ENCODE measurements around the gene THSD4. TPM values are rescaled to one million over a fixed set of nuclear protein-coding genes. Genes with fewer than 3 reads are reported as not detected.

THSD4 gene
- total RNA-seq, 1 experiment from 2014 or later = 29.0 TPM

DNA sequence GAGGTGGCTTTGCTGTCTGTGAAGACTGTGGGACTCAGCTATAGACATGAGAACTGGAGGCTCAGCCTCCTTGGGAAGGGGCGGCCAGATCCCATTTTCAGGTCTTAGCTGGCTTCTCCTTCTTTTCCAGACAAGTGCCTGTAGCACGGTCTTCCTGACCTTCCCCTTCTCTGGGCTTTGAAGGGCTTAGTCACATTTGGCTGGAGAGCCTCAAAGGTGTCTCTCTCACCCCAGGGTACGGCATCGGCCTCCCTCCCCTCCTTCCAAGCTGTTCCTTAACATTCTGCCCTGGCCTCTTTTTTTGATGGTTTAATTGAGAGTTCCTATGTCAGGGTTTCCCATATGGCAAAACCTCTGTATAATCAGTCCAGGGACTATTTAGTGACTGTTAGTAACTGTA is 242.7 kb downstream of the THSD4 start:
- TF ChIP-seq EZH2phosphoT487 (IDR thresholded peaks at IDR 0.05; ENCODE audit: borderline replicate concordance, low read length) (no peak), EZH2 (IDR thresholded peaks at IDR 0.05; ENCODE audit: low read length, unreplicated experiment) (no peak), CTCF (conservative IDR thresholded peaks at IDR 0.05; ENCODE audit: low read depth, low read length) (no peak)
- Histone ChIP-seq H3K36me3 (ENCODE audit: low read depth, low read length) (peaks cover 14% of the 10 kb centered on the region; the same call in 1 of the 2 replicates), H4K20me1 (ENCODE audit: low read length) (no peaks in the 10 kb centered on the region), H3F3A (ENCODE audit: low read length, unreplicated experiment) (no peaks in the 10 kb centered on the region), H3K4me2 (ENCODE audit: low read length) (no peak overlapping the region), H2AFZ (ENCODE audit: low read length) (no peak overlapping the region), H3K4me3 (ENCODE audit: low read length) (no peak overlapping the region), H3K27ac (ENCODE audit: low read length) (no peak overlapping the region), H3K27me3 (ENCODE audit: low read length) (no peaks in the 10 kb centered on the region), H3K4me1 (ENCODE audit: insufficient read depth, low read length) (no peaks in the 10 kb centered on the region), H3K79me2 (ENCODE audit: low read length) (no peaks in the 10 kb centered on the region), H3K9me3 (ENCODE audit: low read length) (no peaks in the 10 kb centered on the region), H3K9me2 (replicated peaks; ENCODE audit: low read length) (no peaks in the 10 kb centered on the region), H3K9ac (ENCODE audit: low read length) (no peak overlapping the region)
- intact Hi-C loops (cut with micrococcal nuclease) = no loop called here
- no TSS peak for BruUV-seq (replicated peaks)
- POLR2A ChIA-PET (ENCODE audit: unreplicated experiment) = no interaction called here
- CTCF ChIA-PET = no interaction called here
- ATAC-seq = no peak
- DNase-seq = no peak

DNA sequence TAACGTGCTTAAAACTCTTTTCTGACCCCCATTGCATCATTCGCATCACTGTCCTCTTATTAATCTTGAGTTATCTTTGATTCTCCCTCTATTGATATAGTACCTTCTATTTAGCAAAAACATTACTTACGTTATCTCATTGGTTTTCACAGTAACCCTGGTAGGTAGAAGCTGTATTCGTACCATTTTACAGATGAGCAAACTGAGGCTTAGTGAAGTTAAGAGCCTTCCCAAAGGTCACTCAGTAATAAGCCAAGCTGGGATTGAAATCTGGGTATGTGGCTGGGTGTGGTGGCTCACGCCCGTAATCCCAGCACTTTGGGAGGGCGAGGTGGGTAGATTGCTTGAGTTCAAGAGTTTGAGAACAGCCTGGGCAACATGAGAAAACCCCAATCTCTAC is 244.0 kb downstream of the THSD4 start:
- ChIA-PET CTCF (no interaction called here), POLR2A (ENCODE audit: unreplicated experiment) (no interaction called here)
- no peak for ATAC-seq
- H3K4me1 ChIP-seq (ENCODE audit: insufficient read depth, low read length) = no peaks in the 10 kb centered on the region
- no peaks in the 10 kb centered on the region for H3F3A ChIP-seq (ENCODE audit: low read length, unreplicated experiment)
- DNase-seq = no peak
- H3K9me3 ChIP-seq (ENCODE audit: low read length) = no peaks in the 10 kb centered on the region
- H4K20me1 ChIP-seq (ENCODE audit: low read length) = no peaks in the 10 kb centered on the region
- no peak overlapping the region for H2AFZ ChIP-seq (ENCODE audit: low read length)
- no TSS peak for BruUV-seq (replicated peaks)
- intact Hi-C loops (cut with micrococcal nuclease) = no loop called here
- no peaks in the 10 kb centered on the region for H3K27me3 ChIP-seq (ENCODE audit: low read length)
- peaks cover 14% of the 10 kb centered on the region; the same call in 1 of the 2 replicates for H3K36me3 ChIP-seq (ENCODE audit: low read depth, low read length)
- H3K27ac ChIP-seq (ENCODE audit: low read length) = no peak overlapping the region
- TF ChIP-seq EZH2phosphoT487 (IDR thresholded peaks at IDR 0.05; ENCODE audit: borderline replicate concordance, low read length) (no peak), CTCF (conservative IDR thresholded peaks at IDR 0.05; ENCODE audit: low read depth, low read length) (no peak), EZH2 (IDR thresholded peaks at IDR 0.05; ENCODE audit: low read length, unreplicated experiment) (no peak)
- H3K9ac ChIP-seq (ENCODE audit: low read length) = no peak overlapping the region
- no peaks in the 10 kb centered on the region for H3K9me2 ChIP-seq (replicated peaks; ENCODE audit: low read length)
- H3K4me3 ChIP-seq (ENCODE audit: low read length) = no peak overlapping the region
- no peak overlapping the region for H3K4me2 ChIP-seq (ENCODE audit: low read length)
- H3K79me2 ChIP-seq (ENCODE audit: low read length) = no peaks in the 10 kb centered on the region

- Histone ChIP-seq H3K9ac (ENCODE audit: low read length) (no peak overlapping the region), H4K20me1 (ENCODE audit: low read length) (no peaks in the 10 kb centered on the region), H3K79me2 (ENCODE audit: low read length) (no peaks in the 10 kb centered on the region), H3K4me3 (ENCODE audit: low read length) (no peak overlapping the region), H3K9me2 (replicated peaks; ENCODE audit: low read length) (no peaks in the 10 kb centered on the region), H2AFZ (ENCODE audit: low read length) (no peak overlapping the region), H3K4me2 (ENCODE audit: low read length) (no peak overlapping the region), H3K27ac (ENCODE audit: low read length) (no peak overlapping the region), H3K4me1 (ENCODE audit: insufficient read depth, low read length) (no peaks in the 10 kb centered on the region), H3K36me3 (ENCODE audit: low read depth, low read length) (0 out of 2 replicates have a peak, but pooled peaks cover 2% of the 10 kb centered on the region), H3K9me3 (ENCODE audit: low read length) (no peaks in the 10 kb centered on the region), H3K27me3 (ENCODE audit: low read length) (no peaks in the 10 kb centered on the region), H3F3A (ENCODE audit: low read length, unreplicated experiment) (no peaks in the 10 kb centered on the region)
- ChIA-PET CTCF (no interaction called here), POLR2A (ENCODE audit: unreplicated experiment) (interaction anchor here (0.6 kb wide), 1 partner anchor 67 kb away, joined by 13 read pairs; no protein-coding TSS in a partner anchor)
- intact Hi-C loops (cut with micrococcal nuclease) = no loop called here
- TF ChIP-seq EZH2phosphoT487 (IDR thresholded peaks at IDR 0.05; ENCODE audit: borderline replicate concordance, low read length) = no peak
- no peak for TF ChIP-seq CTCF (conservative IDR thresholded peaks at IDR 0.05; ENCODE audit: low read depth, low read length)
- no peak for TF ChIP-seq EZH2 (IDR thresholded peaks at IDR 0.05; ENCODE audit: low read length, unreplicated experiment)
- BruUV-seq (replicated peaks) = no TSS peak
- ATAC-seq (no peak), DNase-seq (no peak)
Measured at GRCh38 chr15:71362556-71362955, 247.3 kb downstream of the THSD4 start.
